ENCODE results near the gene GSTM4. TPM values are rescaled to one million over a fixed set of nuclear protein-coding genes. Genes with fewer than 3 reads are reported as not detected.
A peak's percentile ranks its signal among the peaks of the same experiment; 100 is the strongest.

GSTM4 gene
- total and polyA plus RNA-seq, 9 of the 15 experiments (the other 6 are each of a cell fraction or from before 2014, with no cell fraction given): 18.8 to 53.4 (median 38.8) TPM

DNA sequence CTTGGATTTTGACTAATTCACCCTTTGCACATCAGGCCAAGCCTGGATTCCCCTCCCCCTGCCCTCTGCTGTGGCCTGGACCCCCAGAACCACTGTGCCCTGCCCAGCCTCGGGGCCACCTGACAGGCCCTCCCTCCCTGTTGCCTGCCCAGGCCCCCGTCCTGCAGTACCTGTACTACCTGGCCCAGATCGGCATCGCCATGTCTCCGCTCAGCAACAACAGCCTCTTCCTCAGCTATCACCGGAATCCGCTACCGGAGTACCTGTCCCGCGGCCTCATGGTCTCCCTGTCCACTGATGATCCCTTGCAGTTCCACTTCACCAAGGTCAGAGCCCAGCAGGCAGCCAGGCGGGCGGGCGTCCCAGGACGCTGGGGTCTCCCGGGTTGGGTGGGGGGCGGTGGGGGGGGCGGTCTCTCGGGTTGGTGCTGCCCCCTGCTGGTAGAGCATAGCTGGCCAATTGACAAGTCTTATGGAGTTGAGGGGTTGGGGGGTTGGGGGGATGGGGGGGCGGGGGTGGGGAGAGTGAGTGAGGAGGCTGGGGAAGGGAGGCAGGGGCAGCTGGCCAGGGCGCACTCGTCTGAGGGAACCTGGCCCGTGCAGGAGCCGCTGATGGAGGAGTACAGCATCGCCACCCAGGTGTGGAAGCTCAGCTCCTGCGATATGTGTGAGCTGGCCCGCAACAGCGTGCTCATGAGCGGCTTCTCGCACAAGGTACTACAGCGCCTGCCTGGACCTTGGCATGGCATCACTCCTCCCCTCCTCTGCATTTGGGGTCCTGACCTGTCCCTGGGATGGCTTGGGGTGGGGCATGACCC is 25.6 kb upstream of the GSTM4 start (continued):
- TF ChIP-seq, protein P1, sequence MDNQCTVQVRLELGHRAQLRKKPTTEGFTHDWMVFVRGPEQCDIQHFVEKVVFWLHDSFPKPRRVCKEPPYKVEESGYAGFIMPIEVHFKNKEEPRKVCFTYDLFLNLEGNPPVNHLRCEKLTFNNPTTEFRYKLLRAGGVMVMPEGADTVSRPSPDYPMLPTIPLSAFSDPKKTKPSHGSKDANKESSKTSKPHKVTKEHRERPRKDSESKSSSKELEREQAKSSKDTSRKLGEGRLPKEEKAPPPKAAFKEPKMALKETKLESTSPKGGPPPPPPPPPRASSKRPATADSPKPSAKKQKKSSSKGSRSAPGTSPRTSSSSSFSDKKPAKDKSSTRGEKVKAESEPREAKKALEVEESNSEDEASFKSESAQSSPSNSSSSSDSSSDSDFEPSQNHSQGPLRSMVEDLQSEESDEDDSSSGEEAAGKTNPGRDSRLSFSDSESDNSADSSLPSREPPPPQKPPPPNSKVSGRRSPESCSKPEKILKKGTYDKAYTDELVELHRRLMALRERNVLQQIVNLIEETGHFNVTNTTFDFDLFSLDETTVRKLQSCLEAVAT (IDR thresholded peaks at IDR 0.05): 0 out of 4 replicates have a peak, but pooled peaks of 1 of the 2 experiments have one; percentile 48
- no peak for TF ChIP-seq NFE2L1 (tag; IDR thresholded peaks at IDR 0.05; ENCODE audit: borderline replicate concordance, low read depth)
- peak; percentile 75 for TF ChIP-seq ZBTB7A (IDR thresholded peaks at IDR 0.05; ENCODE audit: borderline replicate concordance, control insufficient read depth, low read depth, low read length)
- no peak for TF ChIP-seq RERE (CRISPR knock-in tag; IDR thresholded peaks at IDR 0.05; ENCODE audit: borderline replicate concordance)
- TF ChIP-seq, protein P2, sequence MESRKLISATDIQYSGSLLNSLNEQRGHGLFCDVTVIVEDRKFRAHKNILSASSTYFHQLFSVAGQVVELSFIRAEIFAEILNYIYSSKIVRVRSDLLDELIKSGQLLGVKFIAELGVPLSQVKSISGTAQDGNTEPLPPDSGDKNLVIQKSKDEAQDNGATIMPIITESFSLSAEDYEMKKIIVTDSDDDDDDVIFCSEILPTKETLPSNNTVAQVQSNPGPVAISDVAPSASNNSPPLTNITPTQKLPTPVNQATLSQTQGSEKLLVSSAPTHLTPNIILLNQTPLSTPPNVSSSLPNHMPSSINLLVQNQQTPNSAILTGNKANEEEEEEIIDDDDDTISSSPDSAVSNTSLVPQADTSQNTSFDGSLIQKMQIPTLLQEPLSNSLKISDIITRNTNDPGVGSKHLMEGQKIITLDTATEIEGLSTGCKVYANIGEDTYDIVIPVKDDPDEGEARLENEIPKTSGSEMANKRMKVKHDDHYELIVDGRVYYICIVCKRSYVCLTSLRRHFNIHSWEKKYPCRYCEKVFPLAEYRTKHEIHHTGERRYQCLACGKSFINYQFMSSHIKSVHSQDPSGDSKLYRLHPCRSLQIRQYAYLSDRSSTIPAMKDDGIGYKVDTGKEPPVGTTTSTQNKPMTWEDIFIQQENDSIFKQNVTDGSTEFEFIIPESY (CRISPR knock-in tag; IDR thresholded peaks at IDR 0.05): peak; percentile 76
- TF ChIP-seq POLR2G (IDR thresholded peaks at IDR 0.05; ENCODE audit: low read depth, low read length): no peak

Data from K562 (cell line).